Measurements from ENCODE around the gene ORM2.
"Not testable (repeated sequence)": the region's sequence is repeated elsewhere in the genome, so short reads cannot be mapped to it uniquely, and the experiment has no call there.

ORM2 gene

GRCh38 chr9:114318416-114318815, 11.3 kb upstream of the ORM2 start:
- in situ Hi-C loops (cut with MboI; ENCODE audit: low sequenced_read_pairs, unreplicated experiment): no loop called here
- DNase-seq (ENCODE audit: low spot score): no peak
- TF ChIP-seq CTCF (IDR thresholded peaks at IDR 0.05; ENCODE audit: borderline replicate concordance, control extremely low read depth, extremely low read depth, insufficient read depth, missing control alignments): no peak

GRCh38 chr9:114319147-114319546, 10.5 kb upstream of the ORM2 start:
- in situ Hi-C loops (cut with MboI; ENCODE audit: low sequenced_read_pairs, unreplicated experiment): no loop called here
- DNase-seq (ENCODE audit: low spot score): no peak
- TF ChIP-seq CTCF (IDR thresholded peaks at IDR 0.05; ENCODE audit: borderline replicate concordance, control extremely low read depth, extremely low read depth, insufficient read depth, missing control alignments): no peak

- in situ Hi-C loops (cut with MboI; ENCODE audit: low sequenced_read_pairs, unreplicated experiment); DNase-seq (ENCODE audit: low spot score): not testable (repeated sequence)
Measured at GRCh38 chr9:114320710-114321109, 9.0 kb upstream of the ORM2 start.

GRCh38 chr9:114321759-114322158, 7.9 kb upstream of the ORM2 start:
- no peak for DNase-seq (ENCODE audit: low spot score)
- no peak for TF ChIP-seq CTCF (IDR thresholded peaks at IDR 0.05; ENCODE audit: borderline replicate concordance, control extremely low read depth, extremely low read depth, insufficient read depth, missing control alignments)

GRCh38 chr9:114322160-114322818, 7.4 kb upstream of the ORM2 start:
- in situ Hi-C loops (cut with MboI; ENCODE audit: low sequenced_read_pairs, unreplicated experiment); DNase-seq (ENCODE audit: low spot score): not testable (repeated sequence)

More at GRCh38 chr9:114321759-114322158, 7.9 kb upstream of the ORM2 start:
- in situ Hi-C loops (cut with MboI; ENCODE audit: low sequenced_read_pairs, unreplicated experiment): no loop called here

GRCh38 chr9:114322831-114323531, 6.7 kb upstream of the ORM2 start, which contains the start of gene ORM1:
Gene ORM1, plus strand, starts transcription at chr9:114323098. Its CDS starts 36 bp downstream, at chr9:114323134.
- in situ Hi-C loops (cut with MboI; ENCODE audit: low sequenced_read_pairs, unreplicated experiment); DNase-seq (ENCODE audit: low spot score): not testable (repeated sequence)

GRCh38 chr9:114323849-114324248, 5.8 kb upstream of the ORM2 start:
- DNase-seq (ENCODE audit: low spot score); in situ Hi-C loops (cut with MboI; ENCODE audit: low sequenced_read_pairs, unreplicated experiment): not testable (repeated sequence)

- TF ChIP-seq CTCF (IDR thresholded peaks at IDR 0.05; ENCODE audit: borderline replicate concordance, control extremely low read depth, extremely low read depth, insufficient read depth, missing control alignments): no peak
- in situ Hi-C loops (cut with MboI; ENCODE audit: low sequenced_read_pairs, unreplicated experiment): no loop called here
Measured at GRCh38 chr9:114324492-114324891, 5.2 kb upstream of the ORM2 start.

GRCh38 chr9:114324965-114325364, 4.7 kb upstream of the ORM2 start:
- in situ Hi-C loops (cut with MboI; ENCODE audit: low sequenced_read_pairs, unreplicated experiment); DNase-seq (ENCODE audit: low spot score): not testable (repeated sequence)

More at GRCh38 chr9:114324492-114324891, 5.2 kb upstream of the ORM2 start:
- peak; percentile 75 for DNase-seq (ENCODE audit: low spot score)

- in situ Hi-C loops (cut with MboI; ENCODE audit: low sequenced_read_pairs, unreplicated experiment): not testable (repeated sequence)
- DNase-seq (ENCODE audit: low spot score): peak; percentile 63
Measured at GRCh38 chr9:114325684-114326254, 3.9 kb upstream of the ORM2 start.
